Measurements from ENCODE around the gene LRRC1.
"Not testable (repeated sequence)": the region's sequence is repeated elsewhere in the genome, so short reads cannot be mapped to it uniquely, and the experiment has no call there.

Gene LRRC1

GRCh38 chr6:53805725-53806124 is 10.9 kb downstream of the LRRC1 start:
- no peak for TF ChIP-seq CTCF (IDR thresholded peaks at IDR 0.05; ENCODE audit: extremely low read depth, missing control alignments)
- no peak for DNase-seq (ENCODE audit: low spot score)

GRCh38 chr6:53807606-53808005 is 12.8 kb downstream of the LRRC1 start:
- not testable (repeated sequence) for DNase-seq (ENCODE audit: low spot score)

GRCh38 chr6:53808302-53808881 is 13.6 kb downstream of the LRRC1 start:
- no peak for TF ChIP-seq CTCF (IDR thresholded peaks at IDR 0.05; ENCODE audit: extremely low read depth, missing control alignments)

GRCh38 chr6:53809691-53810090 is 14.9 kb downstream of the LRRC1 start:
- TF ChIP-seq CTCF (IDR thresholded peaks at IDR 0.05; ENCODE audit: extremely low read depth, missing control alignments): no peak
- DNase-seq (ENCODE audit: low spot score): no peak

More at GRCh38 chr6:53808302-53808881, 13.6 kb downstream of the LRRC1 start:
- no peak for DNase-seq (ENCODE audit: low spot score)

GRCh38 chr6:53811082-53811481 is 16.3 kb downstream of the LRRC1 start:
- TF ChIP-seq CTCF (IDR thresholded peaks at IDR 0.05; ENCODE audit: extremely low read depth, missing control alignments): no peak
- peak; percentile 19 for DNase-seq (ENCODE audit: low spot score)

- DNase-seq (ENCODE audit: low spot score): no peak
- no peak for TF ChIP-seq CTCF (IDR thresholded peaks at IDR 0.05; ENCODE audit: extremely low read depth, missing control alignments)
These were observed 16.9 kb downstream of the LRRC1 start for GRCh38 chr6:53811746-53812145.

- no peak for DNase-seq (ENCODE audit: low spot score)
These were observed 18.3 kb downstream of the LRRC1 start for GRCh38 chr6:53813096-53813495.

More at GRCh38 chr6:53813096-53813495, 18.3 kb downstream of the LRRC1 start:
- no peak for TF ChIP-seq CTCF (IDR thresholded peaks at IDR 0.05; ENCODE audit: extremely low read depth, missing control alignments)

All from GM20000 (cell line).